ENCODE measurements around the gene CRYBG3.
"Not testable (repeated sequence)": the region's sequence is repeated elsewhere in the genome, so short reads cannot be mapped to it uniquely, and the experiment has no call there.

Gene CRYBG3

GRCh38 chr3:97896129-97896528, 74.3 kb downstream of the CRYBG3 start:
- Histone ChIP-seq H3K36me3 (ENCODE audit: insufficient read depth, low read length) (no peaks in the 10 kb centered on the region), H3K4me3 (no peak overlapping the region), H3K9me3 (ENCODE audit: low read depth, low read length) (no peaks in the 10 kb centered on the region), H3K9ac (ENCODE audit: insufficient read length) (no peak overlapping the region), H3K27ac (no peak overlapping the region)
- TF ChIP-seq EZH2 (IDR thresholded peaks at IDR 0.05) (no peak), POLR2AphosphoS5 (IDR thresholded peaks at IDR 0.05; ENCODE audit: borderline replicate concordance, low read depth, low read length) (no peak), FOXP2 (optimal IDR thresholded peaks at IDR 0.05; ENCODE audit: control extremely low read depth, extremely low read length, insufficient read depth) (no peak)
- no peak for DNase-seq (ENCODE audit: low read depth, low spot score)

DNA sequence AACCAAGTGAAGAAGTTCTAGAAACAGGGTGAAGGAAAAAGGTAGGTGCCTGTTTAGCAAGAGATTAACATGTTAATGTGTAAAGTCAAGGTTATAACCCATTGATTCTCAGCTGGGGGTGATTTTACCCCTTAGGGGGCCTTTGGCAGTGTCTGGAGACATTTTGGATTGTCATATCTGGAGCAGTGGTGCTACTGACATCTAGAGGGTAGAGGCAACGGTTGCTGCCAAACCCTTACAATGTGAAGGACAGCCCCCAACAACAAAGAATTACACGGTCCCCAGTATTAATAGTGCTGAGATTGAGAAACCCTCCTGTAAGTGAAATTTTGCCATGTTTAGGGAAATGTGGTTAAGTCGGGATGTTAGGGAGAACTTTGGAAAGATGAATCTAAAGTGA, 74.7 kb downstream of the CRYBG3 start:
- TF ChIP-seq FOXP2 (optimal IDR thresholded peaks at IDR 0.05; ENCODE audit: control extremely low read depth, extremely low read length, insufficient read depth) (no peak), EZH2 (IDR thresholded peaks at IDR 0.05) (no peak), POLR2AphosphoS5 (IDR thresholded peaks at IDR 0.05; ENCODE audit: borderline replicate concordance, low read depth, low read length) (no peak)
- Histone ChIP-seq H3K36me3 (ENCODE audit: insufficient read depth, low read length) (no peaks in the 10 kb centered on the region), H3K4me3 (no peak overlapping the region), H3K9ac (ENCODE audit: insufficient read length) (no peak overlapping the region), H3K9me3 (ENCODE audit: low read depth, low read length) (no peaks in the 10 kb centered on the region), H3K27ac (no peak overlapping the region)
- no peak for DNase-seq (ENCODE audit: low read depth, low spot score)

DNA sequence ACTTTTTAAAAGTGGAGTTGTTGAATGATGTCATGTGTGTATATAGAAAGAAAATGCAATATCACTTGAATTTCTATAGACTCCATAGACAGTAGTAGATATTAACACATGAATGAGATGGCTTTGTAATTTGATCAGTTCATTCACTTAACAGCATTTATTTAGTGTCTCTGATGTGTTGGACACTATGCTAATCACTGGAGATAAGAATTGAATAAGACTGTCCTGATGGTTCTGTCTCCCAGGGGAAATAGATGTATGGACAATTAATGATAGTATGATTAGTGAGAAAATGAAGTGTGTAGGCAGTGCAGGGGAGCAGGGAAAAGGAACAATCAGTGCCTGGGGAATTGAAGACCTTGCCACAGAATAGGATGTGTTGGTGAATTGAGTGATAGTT, 77.5 kb downstream of the CRYBG3 start:
- no peak for TF ChIP-seq EZH2 (IDR thresholded peaks at IDR 0.05)
- no peak for TF ChIP-seq POLR2AphosphoS5 (IDR thresholded peaks at IDR 0.05; ENCODE audit: borderline replicate concordance, low read depth, low read length)
- no peak for TF ChIP-seq FOXP2 (optimal IDR thresholded peaks at IDR 0.05; ENCODE audit: control extremely low read depth, extremely low read length, insufficient read depth)
- no peaks in the 10 kb centered on the region for H3K36me3 ChIP-seq (ENCODE audit: insufficient read depth, low read length)
- no peak overlapping the region for H3K4me3 ChIP-seq
- H3K27ac ChIP-seq, result no peak overlapping the region
- no peak overlapping the region for H3K9ac ChIP-seq (ENCODE audit: insufficient read length)
- no peaks in the 10 kb centered on the region for H3K9me3 ChIP-seq (ENCODE audit: low read depth, low read length)
- no peak for DNase-seq (ENCODE audit: low read depth, low spot score)

- Histone ChIP-seq H3K9ac (ENCODE audit: insufficient read length) (no peak overlapping the region), H3K4me3 (no peak overlapping the region), H3K9me3 (ENCODE audit: low read depth, low read length) (no peaks in the 10 kb centered on the region), H3K36me3 (ENCODE audit: insufficient read depth, low read length) (no peaks in the 10 kb centered on the region), H3K27ac (0 out of 2 replicates have a peak overlapping the region, but pooled peaks have one; percentile 10)
- no peak for DNase-seq (ENCODE audit: low read depth, low spot score)
- no peak for TF ChIP-seq FOXP2 (optimal IDR thresholded peaks at IDR 0.05; ENCODE audit: control extremely low read depth, extremely low read length, insufficient read depth)
- TF ChIP-seq POLR2AphosphoS5 (IDR thresholded peaks at IDR 0.05; ENCODE audit: borderline replicate concordance, low read depth, low read length), result no peak
- TF ChIP-seq EZH2 (IDR thresholded peaks at IDR 0.05), result no peak
Measured at GRCh38 chr3:97901313-97902248, 79.8 kb downstream of the CRYBG3 start.

DNA sequence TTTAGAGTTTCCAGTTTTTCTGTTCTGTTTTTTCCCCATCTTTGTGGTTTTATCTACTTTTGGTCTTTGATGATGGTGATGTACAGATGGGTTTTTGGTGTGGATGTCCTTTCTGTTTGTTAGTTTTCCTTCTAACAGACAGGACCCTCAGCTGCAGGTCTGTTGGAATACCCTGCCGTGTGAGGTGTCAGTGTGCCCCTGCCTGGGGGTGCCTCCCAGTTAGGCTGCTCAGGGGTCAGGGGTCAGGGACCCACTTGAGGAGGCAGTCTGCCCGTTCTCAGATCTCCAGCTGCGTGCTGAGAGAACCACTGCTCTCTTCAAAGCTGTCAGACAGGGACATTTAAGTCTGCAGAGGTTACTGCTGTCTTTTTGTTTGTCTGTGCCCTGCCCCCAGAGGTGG, 88.0 kb downstream of the CRYBG3 start:
- DNase-seq (ENCODE audit: low read depth, low spot score); H3K36me3 ChIP-seq (ENCODE audit: insufficient read depth, low read length); H3K4me3 ChIP-seq; H3K9ac ChIP-seq (ENCODE audit: insufficient read length); H3K27ac ChIP-seq; H3K9me3 ChIP-seq (ENCODE audit: low read depth, low read length): not testable (repeated sequence)

DNA sequence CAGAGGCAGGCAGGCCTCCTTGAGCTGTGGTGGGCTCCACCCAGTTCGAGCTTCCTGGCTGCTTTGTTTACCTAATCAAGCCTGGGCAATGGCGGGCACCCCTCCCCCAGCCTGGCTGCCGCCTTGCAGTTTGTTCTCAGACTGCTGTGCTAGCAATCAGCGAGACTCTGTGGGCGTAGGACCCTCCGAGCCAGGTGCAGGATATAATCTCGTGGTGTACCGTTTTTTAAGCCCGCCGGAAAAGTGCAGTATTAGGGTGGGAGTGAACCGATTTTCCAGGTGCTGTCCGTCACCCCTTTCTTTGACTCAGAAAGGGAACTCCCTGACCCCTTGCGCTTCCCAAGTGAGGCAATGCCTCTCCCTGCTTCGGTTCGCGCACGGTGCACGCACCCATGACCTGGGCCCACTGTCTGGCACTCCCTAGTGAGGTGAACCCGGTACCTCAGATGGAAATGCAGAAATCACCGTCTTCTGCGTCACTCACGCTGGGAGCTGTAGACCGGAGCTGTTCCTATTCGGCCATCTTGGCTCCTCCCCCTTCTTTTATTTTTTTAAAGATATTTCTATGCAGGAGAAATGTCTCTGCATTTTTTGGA, 88.5 kb downstream of the CRYBG3 start:
- H3K9ac ChIP-seq (ENCODE audit: insufficient read length); H3K27ac ChIP-seq; H3K4me3 ChIP-seq; H3K9me3 ChIP-seq (ENCODE audit: low read depth, low read length); H3K36me3 ChIP-seq (ENCODE audit: insufficient read depth, low read length); DNase-seq (ENCODE audit: low read depth, low spot score): not testable (repeated sequence)

DNA sequence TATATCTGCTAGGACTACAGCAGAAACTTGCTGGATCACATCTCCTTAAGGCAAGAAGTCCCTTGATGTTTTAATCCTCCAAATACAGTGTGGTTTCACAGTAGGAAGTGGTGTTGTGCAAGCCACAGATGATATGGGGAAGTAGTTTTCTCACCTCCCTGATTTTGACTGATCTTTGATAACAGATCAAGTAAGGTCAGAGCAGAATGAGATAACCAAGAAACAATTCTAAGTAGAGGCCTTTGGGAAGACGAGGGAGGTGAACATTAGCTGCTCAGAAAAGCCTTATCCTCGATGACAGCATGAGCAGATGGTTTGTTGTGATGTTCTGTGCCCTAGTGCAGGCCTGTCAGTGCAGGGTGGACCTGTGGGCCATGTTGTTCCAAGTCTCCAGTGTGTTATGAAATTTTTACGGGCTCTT, 89.1 kb downstream of the CRYBG3 start:
- H3K9me3 ChIP-seq (ENCODE audit: low read depth, low read length), result no peaks in the 10 kb centered on the region
- no peak overlapping the region for H3K9ac ChIP-seq (ENCODE audit: insufficient read length)
- no peaks in the 10 kb centered on the region for H3K36me3 ChIP-seq (ENCODE audit: insufficient read depth, low read length)
- H3K4me3 ChIP-seq, result no peak overlapping the region
- TF ChIP-seq EZH2 (IDR thresholded peaks at IDR 0.05) (no peak), FOXP2 (optimal IDR thresholded peaks at IDR 0.05; ENCODE audit: control extremely low read depth, extremely low read length, insufficient read depth) (no peak), POLR2AphosphoS5 (IDR thresholded peaks at IDR 0.05; ENCODE audit: borderline replicate concordance, low read depth, low read length) (no peak)
- DNase-seq (ENCODE audit: low read depth, low spot score), result no peak
- peak overlapping the region; percentile 32; the same call in 1 of the 2 replicates for H3K27ac ChIP-seq

GRCh38 chr3:97911459-97911858, 89.6 kb downstream of the CRYBG3 start:
- H3K9ac ChIP-seq (ENCODE audit: insufficient read length), result no peak overlapping the region
- no peak for DNase-seq (ENCODE audit: low read depth, low spot score)

More at GRCh38 chr3:97911459-97911858, 89.6 kb downstream of the CRYBG3 start:
- TF ChIP-seq POLR2AphosphoS5 (IDR thresholded peaks at IDR 0.05; ENCODE audit: borderline replicate concordance, low read depth, low read length), result no peak
- no peak for TF ChIP-seq FOXP2 (optimal IDR thresholded peaks at IDR 0.05; ENCODE audit: control extremely low read depth, extremely low read length, insufficient read depth)
- no peak for TF ChIP-seq EZH2 (IDR thresholded peaks at IDR 0.05)
- Histone ChIP-seq H3K27ac (peak overlapping the region; percentile 32; the same call in 1 of the 2 replicates), H3K9me3 (ENCODE audit: low read depth, low read length) (no peaks in the 10 kb centered on the region), H3K4me3 (no peak overlapping the region), H3K36me3 (ENCODE audit: insufficient read depth, low read length) (no peaks in the 10 kb centered on the region)
